Uterus (tissue), 2 donors: ENCODE results near the gene RBM46.

ENCODE experiments used
- CTCF ChIP-seq, 4 experiments: fragments of 200-600 bp in 2 of 4; fragments of 450-650 bp in 2 of 4; sonication (generic) in 2 of 4; IDR thresholded peaks; one replicate each; pipeline ENCODE4 v1.5.1; 2016 to 2019; ENCODE audit warnings: antibody characterized with exemption in 4 of 4, mild to moderate bottlenecking in 2 of 4, moderate library complexity in 1 of 4
- POLR2A ChIP-seq, 2 donors: fragments of 450-650 bp; IDR thresholded peaks; one replicate each; pipeline ENCODE4 v1.6.1; 2016; ENCODE audit warnings: antibody characterized with exemption in 2 of 2, mild to moderate bottlenecking in 1 of 2, moderate library complexity in 1 of 2

- TF ChIP-seq CTCF (IDR thresholded peaks at IDR 0.05) (no peak), POLR2A (IDR thresholded peaks at IDR 0.05) (no peak)
Measured at GRCh38 chr4:154858166-154858565, 77.1 kb downstream of the RBM46 start.
